Measurements from ENCODE around the gene ZMYND8. TPM values are rescaled to one million over a fixed set of nuclear protein-coding genes. Genes with fewer than 3 reads are reported as not detected.
A peak's percentile ranks its signal among the peaks of the same experiment; 100 is the strongest.

The ZMYND8 gene
- total RNA-seq, 4 donors from 2014 or later, result 22.7 to 44.5 (median 28.6) TPM

GRCh38 chr20:47274401-47275108, 81.9 kb downstream of the ZMYND8 start:
- DNase-seq (ENCODE audit: low spot score) (no peak), ATAC-seq (ENCODE audit: low FRiP score) (peak; percentile 74)
- TF ChIP-seq, protein P1, sequence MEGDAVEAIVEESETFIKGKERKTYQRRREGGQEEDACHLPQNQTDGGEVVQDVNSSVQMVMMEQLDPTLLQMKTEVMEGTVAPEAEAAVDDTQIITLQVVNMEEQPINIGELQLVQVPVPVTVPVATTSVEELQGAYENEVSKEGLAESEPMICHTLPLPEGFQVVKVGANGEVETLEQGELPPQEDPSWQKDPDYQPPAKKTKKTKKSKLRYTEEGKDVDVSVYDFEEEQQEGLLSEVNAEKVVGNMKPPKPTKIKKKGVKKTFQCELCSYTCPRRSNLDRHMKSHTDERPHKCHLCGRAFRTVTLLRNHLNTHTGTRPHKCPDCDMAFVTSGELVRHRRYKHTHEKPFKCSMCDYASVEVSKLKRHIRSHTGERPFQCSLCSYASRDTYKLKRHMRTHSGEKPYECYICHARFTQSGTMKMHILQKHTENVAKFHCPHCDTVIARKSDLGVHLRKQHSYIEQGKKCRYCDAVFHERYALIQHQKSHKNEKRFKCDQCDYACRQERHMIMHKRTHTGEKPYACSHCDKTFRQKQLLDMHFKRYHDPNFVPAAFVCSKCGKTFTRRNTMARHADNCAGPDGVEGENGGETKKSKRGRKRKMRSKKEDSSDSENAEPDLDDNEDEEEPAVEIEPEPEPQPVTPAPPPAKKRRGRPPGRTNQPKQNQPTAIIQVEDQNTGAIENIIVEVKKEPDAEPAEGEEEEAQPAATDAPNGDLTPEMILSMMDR (IDR thresholded peaks at IDR 0.05), result no peak

- DNase-seq (ENCODE audit: low spot score), result no peak
- TF ChIP-seq, protein P1 (IDR thresholded peaks at IDR 0.05), result no peak
- peak; percentile 22 for ATAC-seq (ENCODE audit: low FRiP score)
These were observed 82.8 kb downstream of the ZMYND8 start for GRCh38 chr20:47273591-47274235.

GRCh38 chr20:47272893-47273590, 83.5 kb downstream of the ZMYND8 start:
- TF ChIP-seq, protein P1 (IDR thresholded peaks at IDR 0.05), result peak in 2 of 3 donors; percentile 53 to 57
- DNase-seq (ENCODE audit: low spot score) (no peak), ATAC-seq (ENCODE audit: low FRiP score) (peak; percentile 60)

DNA sequence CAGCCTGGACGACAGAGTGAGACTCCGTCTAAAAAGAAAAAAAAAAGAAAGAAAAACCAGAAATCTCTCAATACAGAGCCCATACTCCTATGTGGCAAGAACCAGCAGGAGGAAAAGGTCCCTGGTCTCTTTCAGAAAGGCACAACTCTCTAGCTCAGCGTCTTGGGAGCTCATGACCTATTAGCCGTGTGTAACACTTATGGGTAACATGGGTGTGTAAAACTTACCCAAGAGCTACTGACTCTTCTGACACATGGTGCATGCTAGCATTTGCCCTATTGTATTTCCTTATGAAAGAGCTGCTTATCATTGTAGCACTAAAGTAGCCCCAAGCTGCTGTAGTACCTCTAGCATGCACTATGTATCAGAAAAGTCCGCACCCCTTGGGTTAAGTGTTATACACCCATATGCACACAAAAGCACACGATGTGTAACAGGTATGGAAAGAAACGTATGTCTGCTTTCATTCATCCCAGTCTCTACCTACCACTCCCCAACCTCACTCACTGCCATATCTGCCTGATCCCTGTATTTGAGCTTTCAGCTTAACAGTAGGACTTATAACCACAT, 85.4 kb downstream of the ZMYND8 start:
- TF ChIP-seq, protein P1 (IDR thresholded peaks at IDR 0.05), result no peak
- no peak for DNase-seq (ENCODE audit: low spot score)
- ATAC-seq (ENCODE audit: low FRiP score), result no peak

GRCh38 chr20:47269309-47270165, 87.0 kb downstream of the ZMYND8 start:
- DNase-seq (ENCODE audit: low spot score), result no peak
- peak; percentile 62 for ATAC-seq (ENCODE audit: low FRiP score)
- TF ChIP-seq, protein P1 (IDR thresholded peaks at IDR 0.05), result no peak

GRCh38 chr20:47267621-47268020, 88.9 kb downstream of the ZMYND8 start:
- TF ChIP-seq, protein P1 (IDR thresholded peaks at IDR 0.05), result no peak
- DNase-seq (ENCODE audit: low spot score) (no peak), ATAC-seq (ENCODE audit: low FRiP score) (no peak)
